RKO (cell line): ENCODE results near the gene DDX60.
"Not testable (repeated sequence)": the region's sequence is repeated elsewhere in the genome, so short reads cannot be mapped to it uniquely, and the experiment has no call there.

ENCODE experiments used
- DNase-seq: peaks from one replicate; pipeline ENCODE4 v3.0.0-alpha.2; 2016; ENCODE audit warnings: low spot score

The DDX60 gene

DNA sequence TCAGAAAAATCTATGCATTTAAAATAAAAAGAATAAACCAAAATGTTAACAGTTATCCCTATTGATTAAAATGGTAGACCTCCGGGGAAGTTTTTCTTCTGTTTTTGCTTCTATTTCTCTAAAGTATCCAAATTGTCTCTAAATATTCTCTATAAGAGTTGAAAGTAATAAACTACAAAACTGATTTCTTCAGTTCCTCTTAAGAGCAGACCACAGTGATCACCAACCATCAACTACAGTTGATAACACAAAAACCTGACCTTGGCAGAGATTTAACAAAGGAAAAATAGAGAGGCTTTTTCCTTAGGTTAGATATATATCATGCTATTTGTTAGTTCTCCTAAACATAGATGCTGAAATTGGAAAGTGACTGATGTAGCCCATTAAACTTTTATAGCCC is 27.3 kb downstream of the DDX60 start:
- no peak for DNase-seq

GRCh38 chr4:168285850-168286249 is 32.7 kb downstream of the DDX60 start:
- DNase-seq, result not testable (repeated sequence)

GRCh38 chr4:168279556-168279955 is 39.0 kb downstream of the DDX60 start:
- DNase-seq, result no peak

- DNase-seq, result no peak
These were observed 42.7 kb downstream of the DDX60 start for GRCh38 chr4:168275836-168276235.

DNA sequence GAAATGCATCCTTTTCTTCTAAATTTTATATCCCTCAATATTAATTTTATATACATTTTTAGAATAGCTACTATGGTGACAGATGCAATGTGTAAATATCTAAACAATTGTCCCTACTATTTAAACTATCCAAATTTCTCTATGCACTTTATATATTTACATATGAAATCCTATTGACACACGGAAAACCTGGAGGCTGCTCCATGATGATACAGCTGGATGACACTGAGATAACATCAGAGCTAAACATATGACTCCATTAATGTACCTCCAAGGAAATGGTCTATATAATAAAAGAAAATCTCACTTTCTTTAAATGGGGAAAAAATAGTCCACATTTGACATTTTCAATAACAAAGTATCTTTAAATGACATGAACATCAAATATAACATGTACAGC is 43.7 kb downstream of the DDX60 start:
- DNase-seq, result no peak

DNA sequence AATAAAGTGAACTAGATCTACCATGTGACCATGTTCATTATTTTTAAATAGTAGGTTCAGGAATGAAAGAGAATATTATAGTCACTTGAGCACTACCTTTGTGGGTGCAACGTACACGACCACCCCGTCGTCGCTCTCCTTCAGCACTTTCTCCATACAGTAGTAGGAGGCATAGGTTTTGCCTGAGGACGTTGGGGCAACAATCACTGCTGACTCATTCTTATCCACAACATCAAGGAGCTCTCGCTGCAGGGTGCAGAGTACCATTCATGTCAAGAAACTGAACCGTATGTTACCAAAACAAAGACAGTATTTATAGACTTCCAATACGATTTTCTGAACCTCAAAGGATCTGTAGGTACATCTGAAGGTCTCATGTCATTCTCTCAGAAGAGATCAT is 44.7 kb downstream of the DDX60 start:
- DNase-seq, result no peak

GRCh38 chr4:168272488-168272887 is 46.1 kb downstream of the DDX60 start:
- no peak for DNase-seq

DNA sequence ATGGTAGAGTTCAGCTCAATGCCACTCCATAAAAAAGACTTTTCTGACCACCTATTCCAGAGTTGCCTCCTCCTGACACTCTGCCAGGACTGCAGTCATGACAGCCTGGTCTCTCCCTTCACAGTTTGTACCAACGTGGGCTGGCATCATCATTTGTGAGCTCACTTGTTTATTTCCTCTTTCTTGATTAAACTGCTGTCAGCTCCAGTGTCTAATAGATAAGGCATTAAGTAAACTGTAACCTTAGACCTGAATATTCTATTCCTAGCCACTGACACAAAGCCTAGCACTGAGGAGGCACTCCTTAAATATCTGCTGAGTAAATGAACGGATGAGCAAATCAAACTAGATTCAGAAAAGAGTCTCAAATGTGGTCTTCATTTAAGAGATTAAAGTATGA is 48.7 kb downstream of the DDX60 start:
- DNase-seq, result no peak

GRCh38 chr4:168265327-168265726 is 53.2 kb downstream of the DDX60 start:
- no peak for DNase-seq

DNA sequence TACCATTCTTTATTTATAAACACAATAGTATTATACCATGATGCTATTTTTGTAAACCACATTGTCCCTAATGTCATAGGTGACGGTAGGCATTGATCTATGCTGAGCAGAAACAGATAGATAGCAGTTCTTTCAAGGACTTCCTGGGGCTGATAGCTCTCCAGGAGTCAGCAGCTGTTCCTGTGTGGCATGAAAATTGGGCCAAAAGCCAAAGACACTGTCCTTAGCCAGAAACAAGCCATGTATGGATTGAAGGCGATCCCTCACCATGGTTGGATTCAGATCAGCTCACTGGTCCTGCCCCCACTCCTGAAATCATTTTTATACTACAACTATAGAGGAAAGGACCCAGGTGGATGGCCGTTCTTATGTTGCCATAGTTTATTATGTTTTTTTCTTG is 53.6 kb downstream of the DDX60 start:
- no peak for DNase-seq

- no peak for DNase-seq
These were observed 55.5 kb downstream of the DDX60 start for GRCh38 chr4:168263039-168263438.

DNA sequence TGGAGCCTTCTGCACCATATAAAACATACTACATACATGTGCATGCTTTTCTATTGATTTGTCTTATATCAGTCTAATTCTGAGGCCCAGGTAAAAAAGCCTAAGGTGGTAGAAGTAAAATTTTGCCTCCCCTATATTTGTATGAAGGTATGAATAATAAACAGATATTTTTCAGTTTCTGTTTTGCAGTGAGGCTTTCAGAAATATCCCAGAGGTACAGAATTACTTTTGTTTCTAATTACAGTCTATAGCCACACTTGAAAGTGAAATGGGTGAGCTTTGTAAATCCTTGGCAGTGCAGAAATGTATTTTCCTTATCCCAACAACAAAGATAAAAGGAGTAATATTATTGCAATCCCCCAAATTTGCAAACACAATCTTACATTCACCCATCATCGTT is 59.5 kb downstream of the DDX60 start:
- no peak for DNase-seq

GRCh38 chr4:168257768-168258167 is 60.8 kb downstream of the DDX60 start:
- no peak for DNase-seq

DNA sequence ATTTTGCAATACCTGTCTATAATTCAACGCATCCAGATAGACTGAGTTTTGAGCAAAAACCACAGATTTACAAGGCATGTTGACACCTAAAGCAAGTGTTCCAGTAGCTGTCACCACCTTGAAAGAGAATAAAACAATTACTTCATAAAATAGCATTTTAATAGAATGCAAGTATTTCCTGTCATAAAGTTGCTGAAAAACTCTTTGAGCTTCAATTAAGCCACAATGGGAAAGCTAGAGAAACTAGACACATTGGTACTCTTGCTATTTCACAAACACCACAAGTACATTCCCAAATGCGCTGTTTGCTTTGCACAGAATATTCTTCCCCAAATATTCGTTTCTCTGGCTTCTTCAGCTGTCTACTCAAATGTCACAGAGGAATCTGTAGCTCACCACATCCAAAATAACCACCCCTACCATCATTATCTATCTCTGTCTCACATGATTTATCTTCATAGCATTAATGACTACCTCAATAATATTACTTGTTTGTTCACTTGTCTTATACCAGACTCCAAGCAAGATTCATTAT is 70.3 kb downstream of the DDX60 start:
- no peak for DNase-seq

GRCh38 chr4:168247603-168248002 is 70.9 kb downstream of the DDX60 start:
- no peak for DNase-seq

GRCh38 chr4:168241953-168242352 is 76.6 kb downstream of the DDX60 start:
- DNase-seq, result no peak

GRCh38 chr4:168240821-168241220 is 77.7 kb downstream of the DDX60 start:
- no peak for DNase-seq

GRCh38 chr4:168221301-168221700 is 97.3 kb downstream of the DDX60 start:
- no peak for DNase-seq

- no peak for DNase-seq
These were observed 97.7 kb downstream of the DDX60 start for GRCh38 chr4:168220893-168221292.

GRCh38 chr4:168218645-168219044 is 99.9 kb downstream of the DDX60 start:
- DNase-seq, result peak; percentile 76

DNA sequence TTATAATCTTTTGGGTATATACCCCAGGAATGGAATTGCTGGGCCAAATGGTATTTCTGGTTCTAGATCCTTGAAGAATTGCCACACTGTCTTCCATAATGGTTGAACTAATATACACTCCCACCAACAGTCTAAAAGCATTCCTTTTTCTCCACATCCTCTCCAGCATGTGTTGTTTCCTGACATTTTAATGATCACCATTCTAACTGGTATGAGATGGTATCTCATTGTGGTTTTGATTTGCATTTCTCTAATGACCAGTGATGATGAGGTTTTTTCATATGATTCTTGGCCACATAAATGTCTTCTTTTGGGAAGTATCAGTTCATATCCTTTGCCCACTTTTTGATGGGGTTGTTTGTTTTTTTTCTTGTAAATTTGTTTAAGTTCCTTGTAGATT is 105.0 kb downstream of the DDX60 start:
- DNase-seq, result not testable (repeated sequence)

DNA sequence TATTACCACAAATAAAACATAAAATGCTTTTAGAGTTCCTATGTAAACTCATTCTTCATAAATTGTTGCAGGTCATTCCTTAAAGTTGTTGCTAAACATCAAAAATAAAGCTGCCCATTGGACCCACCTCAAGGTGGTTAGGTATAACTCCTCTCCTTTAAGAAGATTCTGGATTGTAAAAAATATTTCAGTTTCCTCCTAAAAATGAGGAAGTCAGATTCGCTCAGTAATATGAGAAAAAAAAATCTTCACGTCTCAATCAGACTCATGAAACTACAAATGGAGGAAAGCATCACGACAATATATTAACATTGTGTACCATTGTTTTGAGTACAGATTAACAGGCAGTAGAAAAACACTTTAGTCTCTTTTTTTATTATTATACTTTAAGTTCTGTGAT is 105.9 kb downstream of the DDX60 start:
- DNase-seq, result no peak

- no peak for DNase-seq
These were observed 109.5 kb downstream of the DDX60 start for GRCh38 chr4:168208957-168209614.

DNA sequence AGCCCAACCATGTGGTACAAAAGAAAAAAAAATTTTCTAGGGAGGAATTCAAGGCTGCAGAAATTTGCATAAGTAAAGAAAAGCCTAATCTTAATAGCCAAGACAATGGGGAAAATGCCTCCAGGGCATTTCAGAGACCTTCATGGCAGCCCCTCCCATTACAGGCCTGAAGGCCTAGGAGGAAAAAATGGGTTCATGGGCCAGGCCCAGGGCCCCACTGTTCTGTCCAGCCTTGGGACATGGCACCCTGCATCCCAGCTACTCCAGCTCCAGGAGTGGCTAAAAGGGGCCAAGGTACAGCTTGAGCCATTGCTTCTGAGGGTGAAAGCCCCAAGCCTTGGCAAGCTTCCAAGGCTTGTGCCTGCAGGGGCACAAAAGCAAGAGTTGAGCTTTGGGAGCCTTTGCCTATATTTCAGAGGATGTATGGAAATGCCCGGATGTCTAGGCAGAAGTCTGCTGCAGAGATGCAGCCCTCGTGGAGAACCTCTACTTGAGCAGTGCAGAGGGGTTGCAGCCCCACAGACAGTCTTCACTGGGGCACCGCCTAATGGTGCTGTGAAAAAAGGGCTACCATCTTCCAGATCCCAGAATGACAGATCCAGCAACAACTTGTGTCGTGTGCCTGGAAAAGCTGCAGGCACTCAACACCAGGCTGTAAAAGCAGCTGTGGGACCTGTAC is 115.2 kb downstream of the DDX60 start:
- no peak for DNase-seq
